Muscle of arm (tissue), 14 donors: ENCODE measurements around the gene TES. TPM values are rescaled to one million over a fixed set of nuclear protein-coding genes. Genes with fewer than 3 reads are reported as not detected.
A peak's percentile ranks its signal among the peaks of the same experiment; 100 is the strongest.
"Not testable (repeated sequence)": the region's sequence is repeated elsewhere in the genome, so short reads cannot be mapped to it uniquely, and the experiment has no call there.

Experiments used
- DNase-seq: peaks from one replicate; pipeline ENCODE4 v3.0.0-alpha.2; 2013
- long read RNA-seq, 11 donors: transcript quantifications; one replicate each; lab custom pipeline, GENCODE V29; 2026
- polyA plus RNA-seq, 12 donors: library from polyadenylated mRNA; unstranded; fragments of 120-200 nt; gene quantifications; one replicate each; pipeline ENCODE4 v1.2.1, GENCODE V29; 2013; ENCODE audit not compliant: insufficient read length in 12 of 12

Gene TES
- polyA plus RNA-seq, result 10 to 100 TPM in 11 of 12 donors, not detected in 1; 14.1 to 59.3 (median 19.7) TPM
- long read RNA-seq, donor 1, transcript TES-201 (7 exons, 2,782 nt), result major isoform, 26 of 139 reads
- long read RNA-seq, donor 1, transcript TES-211 (3 exons, 911 nt), result minor isoform, 14 of 139 reads
- long read RNA-seq, donor 1, partial matches to known transcripts, result 89 of 139 reads
- long read RNA-seq, donor 1, other reads (novel, unspliced or antisense), result 0 of 139 reads
- long read RNA-seq, donor 2, transcript TES-201 (7 exons, 2,782 nt), result major isoform, 9 of 18 reads
- long read RNA-seq, donor 2, partial matches to known transcripts, result 6 of 18 reads
- long read RNA-seq, donor 2, other reads (novel, unspliced or antisense), result 0 of 18 reads
- long read RNA-seq, donor 3, partial matches to known transcripts, result 0 of 2 reads
- long read RNA-seq, donor 3, other reads (novel, unspliced or antisense), result 0 of 2 reads
- long read RNA-seq, donor 4, partial matches to known transcripts, result 0 of 2 reads
- long read RNA-seq, donor 4, other reads (novel, unspliced or antisense), result 0 of 2 reads
- long read RNA-seq, donor 5, transcript TES-201 (7 exons, 2,782 nt), result major isoform, 5 of 22 reads
- long read RNA-seq, donor 5, partial matches to known transcripts, result 16 of 22 reads
- long read RNA-seq, donor 5, other reads (novel, unspliced or antisense), result 0 of 22 reads
- long read RNA-seq, donor 6, transcript TES-201 (7 exons, 2,782 nt), result major isoform, 6 of 7 reads
- long read RNA-seq, donor 6, partial matches to known transcripts, result 0 of 7 reads
- long read RNA-seq, donor 6, other reads (novel, unspliced or antisense), result 0 of 7 reads
- long read RNA-seq, donor 7, partial matches to known transcripts, result 0 of 5 reads
- long read RNA-seq, donor 7, other reads (novel, unspliced or antisense), result 0 of 5 reads
- long read RNA-seq, donor 8, transcript TES-201 (7 exons, 2,782 nt), result major isoform, 6 of 23 reads
- long read RNA-seq, donor 8, partial matches to known transcripts, result 16 of 23 reads
- long read RNA-seq, donor 8, other reads (novel, unspliced or antisense), result 0 of 23 reads
- long read RNA-seq, donor 9, transcript TES-201 (7 exons, 2,782 nt), result major isoform, 11 of 33 reads
- long read RNA-seq, donor 9, partial matches to known transcripts, result 19 of 33 reads
- long read RNA-seq, donor 9, other reads (novel, unspliced or antisense), result 0 of 33 reads
- long read RNA-seq, donor 10, transcript TES-201 (7 exons, 2,782 nt), result major isoform, 11 of 18 reads
- long read RNA-seq, donor 10, partial matches to known transcripts, result 5 of 18 reads
- long read RNA-seq, donor 10, other reads (novel, unspliced or antisense), result 0 of 18 reads
- long read RNA-seq, donor 11, transcript TES-201 (7 exons, 2,782 nt), result major isoform, 9 of 24 reads
- long read RNA-seq, donor 11, partial matches to known transcripts, result 13 of 24 reads
- long read RNA-seq, donor 11, other reads (novel, unspliced or antisense), result 0 of 24 reads

- DNase-seq, result no peak
Observed at GRCh38 chr7:116210345-116211005, at the start of gene TES. Gene TES (plus strand): TSS chr7:116210539. CDS start chr7:116210708, 169 bp downstream.

GRCh38 chr7:116161728-116162127 lies 48.6 kb upstream of the TES start:
- no peak for DNase-seq

- DNase-seq, result no peak
Observed at GRCh38 chr7:116162254-116162653, 48.1 kb upstream of the TES start.

GRCh38 chr7:116162992-116163391 lies 47.3 kb upstream of the TES start:
- DNase-seq, result no peak

GRCh38 chr7:116164552-116165306 lies 45.6 kb upstream of the TES start:
- DNase-seq, result no peak

- DNase-seq, result no peak
Observed at GRCh38 chr7:116165717-116166116, 44.6 kb upstream of the TES start.

- DNase-seq, result no peak
Observed at GRCh38 chr7:116166156-116166555, 44.2 kb upstream of the TES start.

- no peak for DNase-seq
Observed at GRCh38 chr7:116167177-116167576, 43.2 kb upstream of the TES start.

GRCh38 chr7:116169060-116169459 lies 41.3 kb upstream of the TES start:
- DNase-seq, result no peak

- DNase-seq, result no peak
Observed at GRCh38 chr7:116170180-116170579, 40.2 kb upstream of the TES start.

- DNase-seq, result no peak
Observed at GRCh38 chr7:116171094-116171493, 39.2 kb upstream of the TES start.

- DNase-seq, result no peak
Observed at GRCh38 chr7:116172353-116172752, 38.0 kb upstream of the TES start.

- DNase-seq, result peak; percentile 63
Observed at GRCh38 chr7:116173051-116174028, 37.0 kb upstream of the TES start.

GRCh38 chr7:116175095-116175494 lies 35.2 kb upstream of the TES start:
- not testable (repeated sequence) for DNase-seq

- no peak for DNase-seq
Observed at GRCh38 chr7:116176226-116176625, 34.1 kb upstream of the TES start.

- DNase-seq, result no peak
Observed at GRCh38 chr7:116177009-116177408, 33.3 kb upstream of the TES start.

- peak; percentile 56 for DNase-seq
Observed at GRCh38 chr7:116180302-116180701, 30.0 kb upstream of the TES start.

GRCh38 chr7:116182023-116182422 lies 28.3 kb upstream of the TES start:
- DNase-seq, result no peak

GRCh38 chr7:116185450-116185849 lies 24.9 kb upstream of the TES start:
- DNase-seq, result no peak
